Erythroblast (primary cell): ENCODE results near the gene ABCA13.
"Not testable (repeated sequence)": the region's sequence is repeated elsewhere in the genome, so short reads cannot be mapped to it uniquely, and the experiment has no call there.

ENCODE experiments used
- DNase-seq, 2 experiments: peaks; one replicate each; lab custom pipeline; 2025; lab: John Stamatoyannopoulos, UW
- GATA1 ChIP-seq: IDR thresholded peaks from 2 replicates; pipeline ENCODE4 v1.6.1; 2011; ENCODE audit warnings: low read depth, mild to moderate bottlenecking, control low read depth, low read length, moderate library complexity
- POLR2A ChIP-seq: IDR thresholded peaks from 2 replicates; pipeline ENCODE4 v1.6.1; 2011; ENCODE audit warnings: mild to moderate bottlenecking, low read length

The ABCA13 gene, protein sequence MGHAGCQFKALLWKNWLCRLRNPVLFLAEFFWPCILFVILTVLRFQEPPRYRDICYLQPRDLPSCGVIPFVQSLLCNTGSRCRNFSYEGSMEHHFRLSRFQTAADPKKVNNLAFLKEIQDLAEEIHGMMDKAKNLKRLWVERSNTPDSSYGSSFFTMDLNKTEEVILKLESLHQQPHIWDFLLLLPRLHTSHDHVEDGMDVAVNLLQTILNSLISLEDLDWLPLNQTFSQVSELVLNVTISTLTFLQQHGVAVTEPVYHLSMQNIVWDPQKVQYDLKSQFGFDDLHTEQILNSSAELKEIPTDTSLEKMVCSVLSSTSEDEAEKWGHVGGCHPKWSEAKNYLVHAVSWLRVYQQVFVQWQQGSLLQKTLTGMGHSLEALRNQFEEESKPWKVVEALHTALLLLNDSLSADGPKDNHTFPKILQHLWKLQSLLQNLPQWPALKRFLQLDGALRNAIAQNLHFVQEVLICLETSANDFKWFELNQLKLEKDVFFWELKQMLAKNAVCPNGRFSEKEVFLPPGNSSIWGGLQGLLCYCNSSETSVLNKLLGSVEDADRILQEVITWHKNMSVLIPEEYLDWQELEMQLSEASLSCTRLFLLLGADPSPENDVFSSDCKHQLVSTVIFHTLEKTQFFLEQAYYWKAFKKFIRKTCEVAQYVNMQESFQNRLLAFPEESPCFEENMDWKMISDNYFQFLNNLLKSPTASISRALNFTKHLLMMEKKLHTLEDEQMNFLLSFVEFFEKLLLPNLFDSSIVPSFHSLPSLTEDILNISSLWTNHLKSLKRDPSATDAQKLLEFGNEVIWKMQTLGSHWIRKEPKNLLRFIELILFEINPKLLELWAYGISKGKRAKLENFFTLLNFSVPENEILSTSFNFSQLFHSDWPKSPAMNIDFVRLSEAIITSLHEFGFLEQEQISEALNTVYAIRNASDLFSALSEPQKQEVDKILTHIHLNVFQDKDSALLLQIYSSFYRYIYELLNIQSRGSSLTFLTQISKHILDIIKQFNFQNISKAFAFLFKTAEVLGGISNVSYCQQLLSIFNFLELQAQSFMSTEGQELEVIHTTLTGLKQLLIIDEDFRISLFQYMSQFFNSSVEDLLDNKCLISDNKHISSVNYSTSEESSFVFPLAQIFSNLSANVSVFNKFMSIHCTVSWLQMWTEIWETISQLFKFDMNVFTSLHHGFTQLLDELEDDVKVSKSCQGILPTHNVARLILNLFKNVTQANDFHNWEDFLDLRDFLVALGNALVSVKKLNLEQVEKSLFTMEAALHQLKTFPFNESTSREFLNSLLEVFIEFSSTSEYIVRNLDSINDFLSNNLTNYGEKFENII (N-terminal part only)

DNA sequence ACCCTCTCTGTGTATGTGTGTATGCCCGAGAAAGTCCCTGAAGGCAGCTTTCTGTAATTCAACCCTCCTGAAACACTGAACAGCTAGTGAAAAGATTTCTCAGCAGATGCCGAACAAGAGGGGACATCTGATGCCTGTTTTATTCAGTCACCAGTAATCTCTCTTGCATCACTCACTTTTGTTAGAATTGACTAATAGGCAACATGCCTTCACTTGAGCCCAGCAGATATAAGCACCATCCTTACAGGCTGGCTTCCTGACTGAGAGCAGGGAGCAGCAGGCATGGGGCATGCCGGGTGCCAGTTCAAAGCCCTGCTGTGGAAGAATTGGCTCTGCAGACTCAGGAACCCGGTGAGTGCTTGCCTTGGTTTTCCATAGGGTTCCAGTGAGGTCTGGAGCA lies at the start of gene ABCA13:
TSS of gene ABCA13 (plus strand) at position 257 of the 400 bp plus-strand sequence. CDS start at position 283, 26 bp downstream.
- no peak for DNase-seq
- no peak for TF ChIP-seq POLR2A
- TF ChIP-seq GATA1, result no peak

DNA sequence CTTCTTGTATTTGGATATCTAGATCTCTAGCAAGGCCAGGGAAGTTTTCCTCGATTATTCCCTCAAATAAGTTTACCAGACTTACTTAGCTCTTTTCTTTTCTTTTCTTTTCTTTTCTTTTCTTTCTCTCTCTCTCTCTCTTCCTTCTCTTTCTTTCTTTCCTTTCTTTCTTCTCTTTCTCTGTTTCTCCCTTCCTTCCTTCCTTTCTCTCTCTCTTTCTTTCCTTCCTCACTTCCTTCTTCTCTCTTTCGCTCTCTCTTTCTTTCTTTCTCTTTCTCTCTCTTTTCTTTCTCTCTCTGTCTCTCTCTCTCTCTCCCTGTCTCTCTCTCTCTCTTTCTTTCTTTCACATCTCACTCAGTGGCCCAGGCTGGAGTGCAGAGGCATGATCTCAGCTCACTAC lies 45.2 kb upstream of the ABCA13 start:
- TF ChIP-seq POLR2A (no peak), GATA1 (no peak)
- DNase-seq, result no peak

DNA sequence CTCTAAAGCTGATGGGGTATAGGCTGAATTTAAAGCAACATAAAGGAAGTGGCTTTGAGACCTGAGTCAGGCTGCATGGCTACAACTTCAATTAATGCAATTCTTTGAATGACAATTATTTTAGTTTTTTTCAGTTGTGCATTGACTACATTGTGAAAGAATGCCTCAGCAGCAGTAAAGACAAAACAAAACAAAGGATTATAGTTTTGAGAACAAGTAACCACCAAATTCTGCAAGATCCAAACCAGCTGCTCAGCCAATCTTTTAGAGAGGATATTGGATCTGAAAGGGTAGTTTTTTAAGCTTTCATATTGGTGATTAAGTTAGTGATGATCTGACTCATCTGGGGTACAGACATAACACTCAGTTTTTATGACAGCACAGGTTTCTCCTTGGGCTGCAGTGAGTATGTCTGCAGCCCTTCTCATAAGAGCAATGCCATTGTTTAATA lies 40.6 kb upstream of the ABCA13 start:
- TF ChIP-seq GATA1, result no peak
- TF ChIP-seq POLR2A, result no peak
- no peak for DNase-seq

DNA sequence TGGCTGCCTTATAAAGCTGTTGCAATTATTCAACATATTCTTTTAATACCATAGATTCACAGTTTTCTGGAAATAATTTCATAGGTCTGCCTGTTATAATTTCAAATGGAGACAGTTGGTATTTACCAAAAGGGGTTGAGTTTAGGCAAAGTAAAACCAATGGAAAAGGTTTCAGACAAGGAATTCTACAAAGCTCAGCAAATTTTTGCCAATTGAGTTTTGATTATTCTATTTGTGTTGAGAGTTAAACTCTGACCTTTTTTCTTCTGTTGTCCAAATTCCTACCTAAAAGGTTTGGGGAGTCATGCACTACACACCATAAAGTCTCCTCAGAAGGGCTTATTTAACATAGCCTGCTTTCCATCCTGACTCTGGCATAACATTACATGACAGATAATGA lies 38.5 kb upstream of the ABCA13 start:
- no peak for DNase-seq
- TF ChIP-seq GATA1 (no peak), POLR2A (no peak)

DNA sequence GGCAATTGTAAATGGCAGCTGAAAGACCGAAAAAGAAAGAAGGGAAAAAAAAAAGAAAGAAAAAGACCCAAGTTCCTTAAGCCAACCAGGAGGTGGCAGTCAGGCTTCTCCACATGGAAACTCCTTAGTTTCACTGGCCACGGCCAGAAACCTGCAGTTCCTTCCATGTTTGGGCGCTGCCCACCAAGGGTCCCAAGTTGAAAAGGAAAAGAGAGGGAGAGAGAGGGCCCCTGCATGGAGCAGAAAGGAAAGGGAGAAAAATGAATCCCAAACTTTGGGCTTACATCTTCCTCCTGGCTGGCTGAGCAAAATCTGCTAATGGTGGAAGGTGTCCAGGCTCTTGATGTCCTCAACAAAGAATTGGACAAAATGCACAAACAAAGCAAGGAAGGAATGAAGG lies 31.8 kb upstream of the ABCA13 start:
- no peak for DNase-seq
- no peak for TF ChIP-seq GATA1
- no peak for TF ChIP-seq POLR2A

DNA sequence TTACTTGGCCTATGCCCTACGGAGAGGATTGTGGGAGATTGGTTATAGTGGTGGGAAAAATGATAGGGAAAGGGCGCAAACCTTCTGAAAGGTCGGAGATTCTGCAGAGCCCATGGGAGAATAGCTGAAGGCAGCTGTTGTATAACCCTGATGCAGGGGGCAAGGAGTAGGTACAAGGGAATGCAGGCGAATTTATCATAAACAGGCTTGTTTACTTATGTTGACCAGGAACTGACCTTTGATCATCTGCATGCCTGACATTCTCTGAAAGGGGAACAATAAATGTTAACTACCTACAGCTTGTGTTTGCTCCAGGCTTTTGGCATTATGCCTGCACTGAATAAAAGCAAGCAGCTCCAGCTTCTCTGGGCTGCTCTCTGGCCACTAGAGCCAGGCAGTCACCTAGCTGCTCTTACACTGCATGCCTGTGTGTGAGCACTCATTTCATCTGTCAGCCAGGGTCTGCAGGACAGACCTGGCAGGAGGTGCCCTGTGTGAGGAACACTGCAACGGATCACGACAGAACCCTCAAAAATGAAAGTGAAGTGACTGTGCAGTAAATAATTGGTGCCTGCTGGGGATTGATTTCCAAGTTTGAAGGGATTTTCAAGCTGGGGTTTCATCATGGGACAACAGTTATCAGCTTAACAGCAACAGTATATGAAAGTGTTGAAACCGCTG lies 31.1 kb upstream of the ABCA13 start:
- no peak for TF ChIP-seq GATA1
- no peak for TF ChIP-seq POLR2A
- no peak for DNase-seq

DNA sequence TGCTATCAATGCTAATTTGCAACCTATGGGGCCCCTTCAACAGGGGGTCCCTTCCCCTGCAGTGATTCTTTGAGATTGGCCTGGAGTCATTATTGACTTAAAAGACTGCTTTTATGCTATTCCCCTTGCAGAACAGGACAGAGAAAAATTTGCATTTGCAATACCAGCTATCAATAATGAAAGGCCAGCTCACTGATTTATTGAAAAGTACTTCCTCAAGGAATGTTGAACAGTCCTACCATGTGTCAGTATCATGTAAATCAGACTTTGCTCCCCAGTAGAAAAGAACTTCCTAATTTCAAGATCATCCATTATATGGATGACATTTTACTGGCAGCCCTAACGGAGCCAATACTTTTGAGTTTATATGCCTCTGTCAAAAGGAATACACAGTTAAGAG lies 29.7 kb upstream of the ABCA13 start:
- no peak for DNase-seq
- TF ChIP-seq POLR2A (no peak), GATA1 (no peak)

DNA sequence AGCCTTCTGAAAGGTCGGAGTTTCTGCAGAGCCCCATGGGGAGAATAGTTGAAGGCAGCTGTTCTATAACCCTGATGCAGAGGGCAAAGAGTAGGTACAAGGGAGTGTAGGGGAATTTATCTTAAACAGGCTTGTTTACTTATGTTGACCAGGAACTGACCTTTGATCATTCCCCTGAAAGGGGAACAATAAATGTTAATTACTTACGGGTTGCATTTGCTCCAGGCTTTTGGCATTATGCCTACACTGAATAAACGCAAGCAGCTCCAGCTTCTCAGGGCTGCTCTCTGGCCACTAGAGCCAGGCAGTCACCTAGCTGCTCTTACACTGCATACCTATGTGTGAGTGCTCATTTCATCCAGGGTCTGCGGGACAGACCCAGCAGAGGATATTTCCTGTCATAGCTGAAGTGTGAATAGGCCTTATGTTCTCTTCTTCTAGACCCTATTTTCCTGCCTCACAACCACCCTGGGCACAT lies 26.9 kb upstream of the ABCA13 start:
- TF ChIP-seq POLR2A (no peak), GATA1 (no peak)

DNA sequence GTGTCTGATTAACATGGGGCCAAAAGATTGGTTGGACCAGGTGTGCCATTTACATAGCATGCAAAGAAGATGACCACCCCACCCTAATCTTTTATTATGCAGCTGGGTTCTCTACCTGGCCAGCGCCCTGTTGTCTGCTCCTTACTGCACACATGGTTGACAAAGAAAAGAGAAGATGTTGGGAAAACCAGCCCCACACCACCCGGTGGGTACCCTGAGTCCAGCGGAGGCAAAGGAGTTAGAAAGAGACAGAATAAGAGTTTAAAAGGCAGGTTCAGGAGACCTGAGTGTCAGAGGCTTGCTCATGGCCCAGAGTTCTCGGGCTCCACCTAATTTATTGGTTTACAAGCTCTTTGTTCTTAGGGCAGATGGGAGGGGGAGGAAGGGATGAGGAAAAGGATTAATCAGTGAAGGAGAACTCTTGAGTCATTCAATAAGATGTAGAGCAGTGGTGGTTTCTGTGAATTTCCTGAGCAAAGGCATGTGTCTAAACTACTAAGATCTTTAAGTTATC lies 24.1 kb upstream of the ABCA13 start:
- DNase-seq, result no peak
- TF ChIP-seq GATA1 (no peak), POLR2A (no peak)

More for the DNA sequence above, 26.9 kb upstream of the ABCA13 start:
- DNase-seq, result no peak

DNA sequence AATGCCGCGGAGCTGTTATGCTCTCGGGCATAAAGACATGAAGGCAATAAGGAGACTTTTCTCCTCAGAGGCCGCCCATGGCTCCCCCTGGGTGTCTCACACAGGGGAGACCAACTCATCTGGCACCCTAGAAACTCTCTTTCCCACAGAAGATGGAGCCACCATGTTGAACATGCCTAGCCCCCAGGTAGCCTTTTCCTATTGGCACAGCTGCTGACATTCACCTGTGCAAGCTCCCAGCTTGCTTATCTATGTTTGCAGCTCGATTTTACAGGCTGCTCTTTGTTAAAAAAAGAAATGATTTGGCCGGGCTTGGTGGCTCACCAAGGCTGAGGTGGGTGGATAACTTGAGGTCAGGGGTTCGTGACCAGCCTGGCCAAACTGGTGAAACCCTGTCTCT lies 23.6 kb upstream of the ABCA13 start:
- not testable (repeated sequence) for DNase-seq

DNA sequence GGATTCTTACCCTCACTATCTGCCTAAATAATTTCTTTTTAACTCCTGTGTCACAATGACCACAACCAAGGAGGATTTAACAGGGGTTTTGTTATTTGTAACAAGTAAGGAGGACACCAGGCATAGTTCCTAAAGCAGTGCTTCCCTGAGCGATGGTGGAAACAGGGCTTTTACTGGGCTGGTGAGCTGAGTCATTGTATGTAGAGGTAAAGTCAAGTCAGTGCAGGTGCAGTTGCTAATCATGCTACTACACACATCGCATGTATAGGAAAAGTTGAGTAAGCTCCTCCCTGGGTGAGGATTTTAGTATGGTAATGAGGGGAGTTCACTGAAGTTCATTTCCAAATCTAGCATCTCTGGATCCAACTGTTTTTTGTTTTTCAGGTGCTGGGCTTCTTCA lies 22.9 kb upstream of the ABCA13 start:
- no peak for TF ChIP-seq POLR2A
- TF ChIP-seq GATA1, result no peak
- no peak for DNase-seq

DNA sequence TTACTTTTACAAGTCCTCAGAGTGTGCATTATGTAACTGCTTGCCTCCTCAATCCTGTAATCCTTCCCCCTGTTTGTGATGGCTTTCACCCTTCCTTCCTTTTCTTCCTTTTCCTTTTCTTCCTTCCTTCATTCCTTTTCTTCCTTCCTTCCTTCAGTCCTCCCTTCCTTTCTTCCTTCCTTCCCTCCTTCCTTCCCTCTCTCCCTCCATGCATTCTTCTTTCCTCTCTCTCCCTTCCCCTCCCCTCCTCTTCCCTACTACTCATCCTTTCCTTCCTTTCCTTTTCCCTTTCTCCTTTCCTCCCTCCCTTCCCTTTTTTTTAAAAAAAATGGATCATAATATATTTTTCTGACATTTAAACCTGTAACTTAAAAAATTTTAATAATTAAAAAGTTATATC lies 22.2 kb upstream of the ABCA13 start:
- DNase-seq, result no peak
- no peak for TF ChIP-seq GATA1
- no peak for TF ChIP-seq POLR2A

DNA sequence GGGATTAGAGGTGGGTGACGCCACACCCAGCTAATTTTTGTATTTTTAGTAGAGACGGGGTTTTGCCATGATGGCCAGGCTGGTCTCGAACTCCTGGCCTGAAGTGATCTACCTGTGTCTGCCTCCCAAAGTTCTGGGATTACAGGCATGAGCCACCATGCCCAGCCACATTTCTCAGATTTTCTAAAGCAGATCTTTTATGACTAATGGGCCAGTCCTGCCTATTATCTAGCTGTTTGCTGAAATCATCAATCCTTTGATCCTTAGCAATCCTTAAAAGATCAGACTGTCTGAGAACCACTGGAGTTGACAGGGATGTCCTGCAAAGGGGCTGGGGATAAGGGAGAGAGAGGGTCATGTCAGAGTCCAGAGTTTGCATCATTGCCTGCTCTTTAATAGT lies 21.2 kb upstream of the ABCA13 start:
- TF ChIP-seq GATA1 (no peak), POLR2A (no peak)
- DNase-seq, result no peak
